Stimulated activated CD4-positive, alpha-beta T cell treated with anti-CD3 and anti-CD28 coated beads, Interleukin-2, amount 100 ng/mL, for 48 hours (primary cell): ENCODE measurements around the gene PCSK1.
"Not testable (repeated sequence)": the region's sequence is repeated elsewhere in the genome, so short reads cannot be mapped to it uniquely, and the experiment has no call there.

Source experiments
- DNase-seq, 2 donors: peaks; one replicate each; pipeline ENCODE4 v3.0.0-alpha.2; 2020

The PCSK1 gene

DNA sequence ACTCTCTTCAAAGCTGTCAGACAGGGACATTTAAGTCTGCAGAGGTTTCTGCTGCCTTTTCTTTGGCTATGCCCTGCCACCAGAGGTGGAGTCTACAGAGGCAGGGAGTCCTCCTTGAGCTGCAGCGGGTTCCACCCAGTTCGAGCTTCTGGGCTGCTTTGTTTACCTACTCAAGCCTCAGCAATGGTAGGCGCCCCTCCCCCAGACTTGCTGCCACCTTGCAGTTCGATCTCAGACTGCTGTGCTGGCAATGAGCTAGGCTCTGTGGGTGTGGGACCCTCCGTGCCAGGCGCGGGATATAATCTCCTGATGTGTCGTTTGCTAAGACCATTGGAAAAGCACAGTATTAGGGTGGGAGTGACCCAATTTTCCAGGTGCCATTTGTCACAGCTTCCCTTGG, 65.7 kb downstream of the PCSK1 start:
- not testable (repeated sequence) for DNase-seq

- DNase-seq = no peak
These were observed 78.8 kb downstream of the PCSK1 start for GRCh38 chr5:96354237-96354636.

DNA sequence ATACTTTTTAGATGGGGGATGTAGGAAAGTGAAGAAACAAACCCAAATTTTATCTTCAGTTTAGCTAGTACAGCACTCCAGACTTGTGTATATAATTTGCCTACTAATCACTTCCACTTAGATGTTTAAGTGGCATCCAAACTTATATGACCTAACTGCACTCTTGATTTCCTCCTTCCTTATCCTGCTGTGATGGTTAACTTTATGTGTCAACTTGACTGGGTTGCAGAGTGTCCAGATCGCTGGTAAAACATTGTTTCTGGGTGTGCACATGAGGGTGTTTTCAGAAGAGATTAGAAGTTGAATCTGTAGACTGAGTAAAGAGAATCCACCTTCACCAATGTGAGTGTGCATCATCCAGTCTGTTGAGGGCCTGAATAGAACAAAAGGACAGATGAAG, 79.8 kb downstream of the PCSK1 start:
- no peak for DNase-seq

DNA sequence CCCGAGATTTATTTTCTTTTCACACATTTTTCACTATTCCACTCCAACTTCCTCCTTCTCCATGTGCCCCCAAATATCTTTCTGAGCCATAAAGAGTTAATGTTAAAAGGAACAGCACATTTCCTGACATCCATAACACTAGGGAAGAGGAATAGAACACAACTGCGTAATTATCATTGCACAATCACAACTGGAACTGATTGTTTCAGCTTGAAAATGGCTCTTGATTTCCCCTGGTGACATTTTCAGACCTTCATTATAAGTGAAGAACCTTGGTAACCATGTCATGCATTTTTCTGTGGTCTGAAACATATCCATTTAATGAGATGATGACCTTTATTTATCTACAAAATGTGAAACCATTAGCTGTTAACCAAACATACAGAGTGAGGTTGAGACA, 82.4 kb downstream of the PCSK1 start:
- no peak for DNase-seq

GRCh38 chr5:96348536-96348935, 84.5 kb downstream of the PCSK1 start:
- no peak for DNase-seq

DNA sequence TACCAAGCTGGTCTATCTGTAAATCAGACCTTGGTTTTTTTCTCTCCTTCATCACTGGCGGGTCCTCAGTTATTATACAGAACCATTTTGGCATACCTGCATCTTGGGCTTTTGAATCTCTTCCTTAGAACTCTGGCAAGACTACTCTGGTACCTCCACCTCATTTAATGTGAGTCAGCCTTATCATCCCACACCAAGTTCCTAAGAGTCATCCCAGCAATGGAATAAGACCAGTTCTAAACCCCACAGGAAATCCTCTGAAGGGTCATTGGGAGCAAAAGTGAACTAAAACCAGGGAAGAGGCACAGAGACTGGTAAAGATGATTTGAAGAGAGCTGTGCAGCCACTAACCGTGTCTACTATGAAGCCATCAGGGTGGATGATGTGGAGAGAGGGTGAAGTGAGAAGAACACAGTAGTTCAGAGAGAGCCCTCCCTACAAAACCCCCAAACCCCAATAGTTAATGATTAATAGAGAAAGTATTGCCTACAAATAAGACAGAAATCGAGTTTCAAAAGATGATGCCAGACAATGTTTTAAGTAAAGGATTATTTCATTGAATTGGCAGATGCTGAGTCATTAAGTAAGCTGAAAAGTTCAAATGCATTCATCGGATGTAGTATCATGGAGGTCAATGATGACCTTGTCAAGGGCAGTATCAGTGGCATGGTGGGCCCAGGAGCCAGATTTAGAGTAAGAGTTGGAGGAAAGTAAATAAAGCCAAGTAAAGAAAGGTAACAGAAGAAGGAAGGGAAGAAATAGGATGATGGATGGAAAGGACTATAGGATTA, 85.4 kb downstream of the PCSK1 start:
- no peak for DNase-seq

DNA sequence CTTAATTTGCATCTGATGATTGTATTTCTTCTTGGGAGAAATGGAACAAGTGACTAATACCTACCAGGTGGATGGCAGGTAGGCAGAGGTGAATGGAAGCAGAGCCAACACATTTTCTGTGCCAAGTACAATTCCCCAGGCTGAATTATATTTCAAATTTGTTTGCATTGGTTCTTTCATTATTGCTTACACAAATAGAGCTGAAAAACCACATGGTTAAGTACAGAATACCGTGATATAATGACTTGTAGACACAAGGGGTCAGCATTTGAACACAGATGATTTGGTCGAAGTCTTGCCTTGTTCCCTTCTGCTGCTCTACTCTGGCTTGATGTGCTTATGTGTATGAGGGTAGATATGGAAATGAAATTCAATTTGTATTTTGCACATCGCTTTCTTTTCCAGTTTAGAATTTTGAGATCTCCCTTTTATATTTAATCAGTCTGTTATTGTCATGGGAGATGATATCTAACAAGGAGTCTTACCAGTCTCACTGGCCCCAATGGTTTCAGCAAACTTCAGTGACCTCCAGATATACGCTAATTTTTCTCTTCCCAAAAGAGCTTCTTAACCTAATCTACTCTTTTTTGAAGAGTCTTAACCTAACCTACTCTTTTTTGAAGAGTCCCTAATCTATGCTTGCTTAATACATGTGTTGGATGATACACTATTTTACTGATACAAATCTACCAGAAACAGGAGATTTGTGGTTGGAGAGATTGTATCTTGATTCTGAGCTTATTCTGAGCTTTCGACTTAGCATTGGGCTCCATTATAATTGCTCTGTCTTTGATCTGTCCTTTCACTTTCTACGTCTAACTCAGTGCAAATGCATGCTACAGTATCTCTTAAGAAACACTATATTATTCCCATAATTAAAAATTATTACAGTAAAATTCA, 88.1 kb downstream of the PCSK1 start:
- no peak for DNase-seq

- DNase-seq = no peak
These were observed 90.0 kb downstream of the PCSK1 start for GRCh38 chr5:96343094-96343493.

GRCh38 chr5:96342581-96342980, 90.5 kb downstream of the PCSK1 start:
- no peak for DNase-seq
